RCC 7860 (cell line): ENCODE results near the gene MIA2.

ENCODE experiments used
- DNase-seq: peaks from one replicate; pipeline ENCODE4 v3.0.0-alpha.2; 2015; ENCODE audit warnings: low spot score
- FAIRE-seq: peaks from 2 replicates; lab custom pipeline; 2012; peaks lifted over from hg19 to GRCh38; lab: Jason Lieb, UNC

The MIA2 gene

GRCh38 chr14:39376667-39377403 lies 143.1 kb downstream of the MIA2 start:
- DNase-seq: no peak
- no peak for FAIRE-seq

- FAIRE-seq (no peak), DNase-seq (no peak)
These were observed 147.7 kb downstream of the MIA2 start for GRCh38 chr14:39381366-39381765.

DNA sequence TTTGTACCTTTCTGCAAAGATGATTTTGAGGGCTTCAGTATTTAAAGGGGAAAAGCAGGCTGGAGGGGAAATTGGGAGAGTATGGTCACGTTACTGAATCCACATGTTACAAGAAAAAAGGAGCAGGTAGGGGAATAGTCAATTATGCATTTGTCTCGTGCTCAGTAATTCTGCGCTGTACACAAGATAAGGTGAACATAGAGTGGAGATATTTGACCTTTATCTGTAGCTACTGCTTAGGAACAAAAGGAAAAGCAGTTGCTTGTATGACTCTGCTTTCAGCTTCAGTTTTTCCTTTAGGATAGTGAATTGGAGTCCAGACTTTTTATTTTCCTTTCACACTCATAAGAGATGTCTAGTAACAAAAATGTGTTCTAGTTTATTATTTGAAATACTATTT lies 148.7 kb downstream of the MIA2 start:
- no peak for FAIRE-seq
- DNase-seq: no peak

- FAIRE-seq (no peak), DNase-seq (no peak)
These were observed 149.4 kb downstream of the MIA2 start for GRCh38 chr14:39383026-39383660.

GRCh38 chr14:39383741-39384140 lies 150.0 kb downstream of the MIA2 start:
- no peak for DNase-seq
- FAIRE-seq: no peak

DNA sequence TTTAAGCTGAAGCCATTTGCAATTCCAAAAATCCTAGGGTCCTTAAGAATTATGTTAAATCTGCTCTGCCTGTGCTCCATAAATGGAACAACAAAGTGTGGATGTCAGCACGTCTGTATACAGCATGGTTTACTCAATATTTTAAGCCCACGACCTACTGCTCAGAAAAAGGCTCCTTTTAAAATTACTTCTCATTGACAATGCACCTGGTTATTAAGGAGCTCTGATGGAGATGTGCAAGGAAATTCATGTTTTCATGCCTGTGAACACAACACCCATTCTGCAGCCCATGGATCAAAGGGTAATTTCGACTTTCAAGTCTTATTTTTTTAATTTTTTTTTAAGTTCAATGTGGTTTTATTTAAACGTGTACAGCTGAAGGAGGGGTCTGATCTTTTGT lies 150.5 kb downstream of the MIA2 start:
- DNase-seq: no peak
- FAIRE-seq: no peak

GRCh38 chr14:39393289-39393688 lies 159.6 kb downstream of the MIA2 start:
- FAIRE-seq (no peak), DNase-seq (no peak)

GRCh38 chr14:39395555-39396254 lies 162.0 kb downstream of the MIA2 start:
- DNase-seq (no peak), FAIRE-seq (no peak)

DNA sequence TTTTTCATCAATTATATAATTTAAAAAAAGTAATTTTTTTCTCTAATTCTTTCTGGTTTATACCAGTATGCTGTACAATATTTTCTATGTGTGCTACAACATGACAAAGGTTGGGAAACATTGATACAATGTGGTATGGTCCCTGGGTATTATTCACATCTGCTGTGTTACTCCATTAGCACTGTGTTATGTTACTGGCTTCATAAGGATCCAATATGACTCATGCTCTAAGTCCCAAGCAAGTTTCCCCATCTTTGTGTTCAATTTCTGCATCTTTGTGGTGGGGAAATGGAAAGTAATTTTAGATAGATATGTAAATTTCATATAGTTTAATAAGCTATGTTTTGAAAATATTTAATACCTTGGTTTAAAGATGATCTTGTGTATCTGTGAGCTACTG lies 162.7 kb downstream of the MIA2 start:
- no peak for DNase-seq
- no peak for FAIRE-seq

- no peak for DNase-seq
These were observed 164.7 kb downstream of the MIA2 start for GRCh38 chr14:39398382-39398781.

DNA sequence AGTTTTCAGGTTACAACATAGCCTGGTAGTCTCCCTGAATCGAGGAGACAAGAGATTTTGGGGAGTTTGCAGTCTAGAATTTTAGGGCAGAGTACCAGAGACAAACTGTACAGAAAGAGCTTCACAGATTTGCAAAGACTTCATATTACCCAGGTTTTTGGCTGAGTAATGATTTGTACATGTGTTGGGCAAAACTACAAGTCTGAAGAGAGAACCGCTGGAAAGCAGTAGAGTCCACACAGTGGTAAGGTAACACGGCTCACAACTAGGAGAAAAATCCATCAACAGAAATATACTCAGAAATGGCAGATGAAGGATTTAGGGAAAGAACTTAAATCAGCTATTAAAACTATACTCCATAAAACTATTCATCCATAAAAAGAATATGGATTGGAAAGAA lies 172.8 kb downstream of the MIA2 start:
- no peak for FAIRE-seq
- no peak for DNase-seq

More at GRCh38 chr14:39398382-39398781, 164.7 kb downstream of the MIA2 start:
- FAIRE-seq: no peak

- no peak for DNase-seq
- no peak for FAIRE-seq
These were observed 182.4 kb downstream of the MIA2 start for GRCh38 chr14:39416072-39416471.

DNA sequence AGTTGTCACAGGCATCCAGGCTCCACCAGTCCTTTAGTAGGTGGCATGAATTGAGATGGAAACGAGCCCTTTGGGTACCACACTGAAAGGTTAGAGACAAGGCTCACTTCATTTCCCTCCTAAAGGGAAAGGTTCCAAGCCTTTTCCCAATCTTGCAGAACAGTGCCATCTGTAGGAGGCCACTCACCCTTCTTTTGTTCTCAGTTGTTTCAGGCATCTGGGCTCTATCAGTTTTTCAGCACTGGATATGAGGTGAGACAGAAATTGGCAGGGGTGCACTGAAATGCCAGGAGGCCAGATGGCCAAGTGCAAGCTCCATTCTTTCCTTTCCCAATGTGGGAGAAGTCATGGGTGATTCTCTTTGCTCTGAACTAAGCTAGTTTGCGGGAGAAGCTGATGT lies 183.3 kb downstream of the MIA2 start:
- DNase-seq (no peak), FAIRE-seq (no peak)

DNA sequence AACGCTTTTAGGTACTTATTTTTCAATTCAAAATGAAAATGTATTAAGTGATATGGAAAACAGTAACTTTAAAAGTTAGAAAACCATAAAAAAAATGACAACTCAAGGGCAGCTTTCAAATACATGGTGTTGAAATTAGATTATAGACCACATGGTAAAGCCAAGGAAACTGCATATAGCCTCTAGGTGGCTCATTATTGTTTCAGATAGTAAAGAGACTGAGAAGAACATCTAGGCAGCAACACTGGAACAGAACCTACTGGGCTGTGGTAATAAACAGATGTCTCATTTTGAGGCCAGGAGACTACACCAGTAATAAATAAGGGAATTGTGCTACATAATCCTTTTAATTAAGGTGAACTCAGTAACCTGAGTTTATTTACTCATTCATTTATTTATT lies 185.6 kb downstream of the MIA2 start:
- FAIRE-seq (no peak), DNase-seq (no peak)

GRCh38 chr14:39422243-39422642 lies 188.5 kb downstream of the MIA2 start:
- FAIRE-seq (no peak), DNase-seq (no peak)

- DNase-seq: no peak
- FAIRE-seq: no peak
These were observed 190.1 kb downstream of the MIA2 start for GRCh38 chr14:39423793-39424192.

- FAIRE-seq (no peak), DNase-seq (no peak)
These were observed 192.2 kb downstream of the MIA2 start for GRCh38 chr14:39425947-39426346.

GRCh38 chr14:39426605-39427004 lies 192.9 kb downstream of the MIA2 start:
- FAIRE-seq (no peak), DNase-seq (no peak)

GRCh38 chr14:39428118-39428517 lies 194.4 kb downstream of the MIA2 start:
- FAIRE-seq: no peak
- no peak for DNase-seq

DNA sequence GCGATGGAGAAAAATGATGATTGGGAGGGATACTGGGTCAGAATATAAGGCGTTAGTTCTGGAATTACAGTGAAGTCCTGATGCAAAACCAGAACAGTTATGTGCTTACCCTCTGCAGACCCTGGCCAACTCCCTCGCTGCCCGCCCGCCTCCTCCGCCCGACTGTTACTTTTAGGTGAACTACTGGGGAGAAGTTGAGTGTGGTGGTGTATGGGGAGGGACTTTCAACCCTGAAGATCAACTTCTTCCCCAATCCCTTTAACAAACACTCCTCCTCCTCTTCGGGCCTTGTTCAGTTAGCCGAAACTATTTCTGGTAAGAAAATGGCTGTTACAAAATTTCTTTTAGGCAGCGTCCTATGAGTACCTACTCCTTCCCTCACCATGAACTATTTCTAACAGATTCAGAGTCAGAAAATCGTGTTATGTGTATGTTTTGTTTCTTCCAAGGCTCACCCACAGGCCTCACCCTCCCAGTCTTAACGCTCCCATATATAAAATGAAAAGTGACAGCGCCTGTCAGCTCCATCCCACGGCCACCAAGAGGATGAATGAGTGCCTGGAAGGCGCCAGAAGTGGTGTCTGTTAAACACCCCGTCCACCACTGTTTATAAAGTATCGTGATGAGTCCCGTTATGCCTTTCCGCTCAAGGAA lies 197.2 kb downstream of the MIA2 start:
- FAIRE-seq: no peak
- DNase-seq: no peak

DNA sequence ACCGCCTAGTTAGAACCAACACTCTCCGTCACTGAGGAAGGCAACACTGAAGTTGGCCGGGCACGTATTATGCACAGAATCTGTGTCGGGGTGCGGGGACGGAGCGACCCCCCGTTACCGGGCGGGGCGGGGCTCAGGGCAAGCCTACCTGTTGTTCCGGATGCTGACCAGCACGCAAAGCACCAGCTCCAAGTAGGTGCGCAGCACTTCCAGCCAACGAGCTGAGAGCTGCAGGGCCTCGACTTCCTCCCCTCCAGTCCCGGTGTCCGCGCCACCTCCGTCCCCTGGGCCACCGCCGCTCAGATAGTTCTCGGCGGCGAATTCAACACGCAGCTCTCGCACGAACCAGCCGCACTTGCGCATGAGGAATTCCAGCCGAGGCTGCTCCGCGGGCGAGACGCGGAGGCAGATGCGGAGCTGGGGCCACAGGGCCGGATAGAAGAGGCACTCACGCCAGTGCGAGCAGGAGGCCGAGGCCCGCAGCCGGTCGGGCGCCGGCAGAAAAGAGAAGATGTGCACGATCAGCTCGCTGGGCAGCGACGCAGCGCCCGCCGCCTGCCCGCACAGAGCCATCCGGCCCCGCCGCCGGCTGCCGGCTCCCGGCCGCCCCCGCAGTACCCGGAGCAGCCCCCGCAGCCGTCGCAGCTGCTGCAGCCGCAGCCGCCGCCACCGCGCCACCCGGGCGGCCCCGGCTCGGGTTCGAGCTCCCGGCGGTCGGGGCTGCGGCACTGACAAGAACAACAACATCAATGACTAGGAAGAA lies 197.9 kb downstream of the MIA2 start:
- DNase-seq (no peak), FAIRE-seq (no peak)
